Uterus (tissue), 2 donors: ENCODE data around the gene PIN4.

Experiments
- CTCF ChIP-seq, 4 experiments: fragments of 200-600 bp in 2 of 4; fragments of 450-650 bp in 2 of 4; sonication (generic) in 2 of 4; IDR thresholded peaks; one replicate each; pipeline ENCODE4 v1.5.1; 2016 to 2019; ENCODE audit warnings: antibody characterized with exemption in 4 of 4, mild to moderate bottlenecking in 2 of 4, moderate library complexity in 1 of 4
- POLR2A ChIP-seq, 2 donors: fragments of 450-650 bp; IDR thresholded peaks; one replicate each; pipeline ENCODE4 v1.6.1; 2016; ENCODE audit warnings: antibody characterized with exemption in 2 of 2, mild to moderate bottlenecking in 1 of 2, moderate library complexity in 1 of 2

GRCh38 chrX:72202792-72203401 is 21.3 kb downstream of the PIN4 start:
- TF ChIP-seq CTCF (IDR thresholded peaks at IDR 0.05) (no peak), POLR2A (IDR thresholded peaks at IDR 0.05) (no peak)
